ENCODE data around the gene SMARCD2.

The SMARCD2 gene

GRCh38 chr17:63828936-63829335 is 13.5 kb downstream of the SMARCD2 start:
- no peak overlapping the region for H3K4me3 ChIP-seq (replicated peaks in 1 of 2; ENCODE audit: low read depth in 2 of 2, low read length in 2 of 2)
- TF ChIP-seq, protein P1, sequence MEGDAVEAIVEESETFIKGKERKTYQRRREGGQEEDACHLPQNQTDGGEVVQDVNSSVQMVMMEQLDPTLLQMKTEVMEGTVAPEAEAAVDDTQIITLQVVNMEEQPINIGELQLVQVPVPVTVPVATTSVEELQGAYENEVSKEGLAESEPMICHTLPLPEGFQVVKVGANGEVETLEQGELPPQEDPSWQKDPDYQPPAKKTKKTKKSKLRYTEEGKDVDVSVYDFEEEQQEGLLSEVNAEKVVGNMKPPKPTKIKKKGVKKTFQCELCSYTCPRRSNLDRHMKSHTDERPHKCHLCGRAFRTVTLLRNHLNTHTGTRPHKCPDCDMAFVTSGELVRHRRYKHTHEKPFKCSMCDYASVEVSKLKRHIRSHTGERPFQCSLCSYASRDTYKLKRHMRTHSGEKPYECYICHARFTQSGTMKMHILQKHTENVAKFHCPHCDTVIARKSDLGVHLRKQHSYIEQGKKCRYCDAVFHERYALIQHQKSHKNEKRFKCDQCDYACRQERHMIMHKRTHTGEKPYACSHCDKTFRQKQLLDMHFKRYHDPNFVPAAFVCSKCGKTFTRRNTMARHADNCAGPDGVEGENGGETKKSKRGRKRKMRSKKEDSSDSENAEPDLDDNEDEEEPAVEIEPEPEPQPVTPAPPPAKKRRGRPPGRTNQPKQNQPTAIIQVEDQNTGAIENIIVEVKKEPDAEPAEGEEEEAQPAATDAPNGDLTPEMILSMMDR (IDR thresholded peaks at IDR 0.05; ENCODE audit: low read depth, low read length), result no peak
- no peak for DNase-seq (ENCODE audit: low read depth in 2 of 2)

DNA sequence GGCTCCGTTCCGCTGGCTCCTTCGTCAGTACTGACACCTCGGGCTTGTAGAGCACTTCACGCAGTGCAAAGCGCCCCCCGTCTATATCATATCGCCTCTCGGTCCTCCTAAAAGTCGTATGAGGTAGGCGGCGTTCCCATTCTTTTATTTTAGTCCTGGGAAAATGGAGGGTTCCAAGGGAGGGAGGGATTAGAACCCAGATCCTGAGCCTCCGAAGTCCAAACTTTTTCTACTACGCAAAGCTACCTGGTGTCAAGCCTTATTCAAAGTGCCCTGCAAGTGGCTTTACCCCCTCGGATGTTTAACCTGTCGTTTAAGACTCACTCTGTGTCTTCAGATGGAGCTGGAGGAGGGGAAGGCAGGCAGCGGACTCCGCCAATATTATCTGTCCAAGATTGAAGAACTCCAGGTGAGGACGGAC is 14.7 kb downstream of the SMARCD2 start:
- peak in 1 of 2 donors; percentile 17 for DNase-seq (ENCODE audit: low read depth in 2 of 2)
- TF ChIP-seq, protein P1 (IDR thresholded peaks at IDR 0.05; ENCODE audit: low read depth, low read length), result no peak
- H3K4me3 ChIP-seq (replicated peaks in 1 of 2; ENCODE audit: low read depth in 2 of 2, low read length in 2 of 2), result peak overlapping the region; percentile 92

DNA sequence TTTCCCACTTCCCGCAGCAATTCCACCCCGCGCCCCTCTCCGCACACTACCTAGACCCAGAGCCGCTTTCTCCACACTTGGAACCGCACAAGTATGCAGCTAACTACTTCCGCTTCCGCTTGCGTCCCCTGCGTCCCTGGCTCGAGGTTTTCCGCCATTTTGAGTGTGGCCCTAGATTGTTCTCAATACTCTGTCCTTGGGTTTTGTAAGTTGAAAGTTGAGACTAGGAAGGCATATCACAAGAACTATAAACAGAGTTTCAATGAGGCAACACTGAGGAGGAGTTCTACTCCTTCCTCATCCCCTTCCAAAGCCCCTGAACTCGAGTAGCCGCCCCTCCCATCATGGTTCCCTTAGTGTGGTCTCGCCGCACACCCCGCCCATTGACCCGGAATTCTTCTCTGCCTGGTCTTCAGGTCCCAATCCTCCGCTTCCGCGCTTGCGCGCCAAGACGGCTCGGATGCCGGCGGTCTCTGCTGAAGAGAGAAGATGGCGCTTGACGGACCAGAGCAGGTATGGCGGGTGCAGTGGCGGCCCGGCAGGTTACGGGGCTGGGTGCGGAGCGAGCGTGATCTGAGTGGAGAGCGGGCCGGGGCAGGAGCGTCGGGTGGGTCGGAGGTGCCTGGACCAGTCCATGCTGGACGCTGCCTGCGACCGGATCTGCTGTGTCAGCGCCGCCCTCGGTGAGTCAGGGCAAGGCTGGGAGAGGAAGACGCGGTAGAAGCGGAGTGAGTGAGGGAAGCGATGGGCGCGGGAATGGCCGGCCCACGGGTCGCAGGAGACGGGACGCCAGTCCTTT is 15.3 kb downstream of the SMARCD2 start, which contains the start of the genes FTSJ3 and PSMC5:
TSS of gene FTSJ3 (minus strand) at position 662 of the 799 bp plus-strand sequence. CDS start 761 bp downstream, outside the sequence.
TSS of gene PSMC5 (plus strand) at position 430 of the 799 bp plus-strand sequence. CDS start at position 490, 60 bp downstream.
- peak within 1 kb of the TSS; percentile 92 for H3K4me3 ChIP-seq (replicated peaks in 1 of 2; ENCODE audit: low read depth in 2 of 2, low read length in 2 of 2)
- TF ChIP-seq, protein P1 (IDR thresholded peaks at IDR 0.05; ENCODE audit: low read depth, low read length), result peak; percentile 19
- peak; percentile 96 to 97 for DNase-seq (ENCODE audit: low read depth in 2 of 2)

- TF ChIP-seq, protein P1 (IDR thresholded peaks at IDR 0.05; ENCODE audit: low read depth, low read length), result no peak
- peak overlapping the region; percentile 92 for H3K4me3 ChIP-seq (replicated peaks in 1 of 2; ENCODE audit: low read depth in 2 of 2, low read length in 2 of 2)
- DNase-seq (ENCODE audit: low read depth in 2 of 2), result peak in 1 of 2 donors; percentile 43
Measured at GRCh38 chr17:63826468-63827001, 15.9 kb downstream of the SMARCD2 start.

DNA sequence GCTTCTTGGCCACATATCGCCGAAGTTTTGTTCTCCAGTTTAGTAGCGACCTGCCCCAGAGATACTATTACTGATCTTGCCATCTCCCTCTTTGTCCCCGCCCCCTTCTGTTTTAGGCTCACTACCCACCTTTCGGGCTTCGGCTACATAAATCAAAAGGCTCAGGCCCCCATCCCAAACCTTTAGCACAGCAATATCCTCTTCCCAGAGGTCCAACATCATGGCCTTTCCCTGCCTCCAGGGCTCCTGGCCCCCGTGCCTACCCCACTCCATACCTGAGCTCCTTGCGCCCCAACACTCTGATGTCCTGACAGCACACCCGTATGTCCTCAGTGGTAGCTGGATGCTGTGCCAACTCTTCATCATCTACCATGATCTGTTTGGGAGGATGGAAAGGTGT is 18.1 kb downstream of the SMARCD2 start:
- no peak overlapping the region for H3K4me3 ChIP-seq (replicated peaks in 1 of 2; ENCODE audit: low read depth in 2 of 2, low read length in 2 of 2)
- TF ChIP-seq, protein P1 (IDR thresholded peaks at IDR 0.05; ENCODE audit: low read depth, low read length), result no peak
- no peak for DNase-seq (ENCODE audit: low read depth in 2 of 2)

GRCh38 chr17:63823659-63824331 is 18.7 kb downstream of the SMARCD2 start:
- H3K4me3 ChIP-seq (replicated peaks in 1 of 2; ENCODE audit: low read depth in 2 of 2, low read length in 2 of 2), result no peak overlapping the region
- no peak for DNase-seq (ENCODE audit: low read depth in 2 of 2)
- TF ChIP-seq, protein P1 (IDR thresholded peaks at IDR 0.05; ENCODE audit: low read depth, low read length), result no peak
